ENCODE data around the gene SENP8.

SENP8 gene

DNA sequence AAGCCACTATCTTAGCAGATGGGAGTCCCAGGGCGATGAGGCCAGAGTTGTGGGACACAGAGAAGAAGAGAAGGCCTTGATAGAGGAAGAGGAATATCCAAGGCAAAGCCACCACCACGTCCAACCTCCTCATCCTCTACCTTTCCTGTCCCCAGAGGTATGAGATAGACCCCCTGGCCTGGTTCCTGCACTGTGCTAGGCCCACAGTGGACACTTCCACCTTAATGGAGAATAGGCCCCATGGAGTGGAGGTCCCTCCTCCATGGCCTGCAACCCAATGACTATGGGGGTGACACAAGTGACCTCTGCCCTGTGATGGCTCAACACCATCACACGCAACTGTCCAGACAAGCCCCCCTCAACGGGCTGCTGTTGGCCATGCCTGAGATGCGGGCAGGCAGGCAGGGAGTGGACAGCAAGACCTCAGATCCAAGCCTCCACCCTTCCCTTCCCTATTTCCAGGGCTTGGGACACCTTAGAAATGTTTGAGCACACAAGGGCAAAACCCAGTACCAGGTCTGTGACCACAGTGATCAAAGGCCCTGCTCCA, 42.6 kb downstream of the SENP8 start:
- Histone ChIP-seq H3K4me3 (ENCODE audit: low read length) (no peak overlapping the region), H3K4me1 (ENCODE audit: insufficient read depth, low read length) (peaks cover 1% of the 10 kb centered on the region; the same call in 1 of the 2 replicates), H3K9ac (ENCODE audit: low read depth, low read length) (no peak overlapping the region), H3K36me3 (ENCODE audit: insufficient read depth, low read depth, low read length) (no peaks in the 10 kb centered on the region), H3K27me3 (ENCODE audit: insufficient read depth, low read length) (peaks cover 2% of the 10 kb centered on the region), H3K9me3 (ENCODE audit: insufficient read depth, low read depth, low read length) (no peaks in the 10 kb centered on the region), H3K27ac (ENCODE audit: low read length) (no peak overlapping the region)

GRCh38 chr15:72161361-72162132, 43.3 kb downstream of the SENP8 start:
- Histone ChIP-seq H3K27ac (ENCODE audit: low read length) (no peak overlapping the region), H3K4me3 (ENCODE audit: low read length) (no peak overlapping the region)

GRCh38 chr15:72162569-72162968, 44.4 kb downstream of the SENP8 start:
- H3K4me3 ChIP-seq (ENCODE audit: low read length) = no peak overlapping the region
- H3K4me1 ChIP-seq (ENCODE audit: insufficient read depth, low read length) = no peaks in the 10 kb centered on the region
- no peaks in the 10 kb centered on the region for H3K9me3 ChIP-seq (ENCODE audit: insufficient read depth, low read depth, low read length)
- no peaks in the 10 kb centered on the region for H3K27me3 ChIP-seq (ENCODE audit: insufficient read depth, low read length)
- H3K36me3 ChIP-seq (ENCODE audit: insufficient read depth, low read depth, low read length) = no peaks in the 10 kb centered on the region
- no peak overlapping the region for H3K27ac ChIP-seq (ENCODE audit: low read length)
- H3K9ac ChIP-seq (ENCODE audit: low read depth, low read length) = no peak overlapping the region

More at GRCh38 chr15:72161361-72162132, 43.3 kb downstream of the SENP8 start:
- H3K36me3 ChIP-seq (ENCODE audit: insufficient read depth, low read depth, low read length) = no peaks in the 10 kb centered on the region
- no peaks in the 10 kb centered on the region for H3K27me3 ChIP-seq (ENCODE audit: insufficient read depth, low read length)
- H3K9me3 ChIP-seq (ENCODE audit: insufficient read depth, low read depth, low read length) = no peaks in the 10 kb centered on the region
- H3K4me1 ChIP-seq (ENCODE audit: insufficient read depth, low read length) = no peaks in the 10 kb centered on the region
- no peak overlapping the region for H3K9ac ChIP-seq (ENCODE audit: low read depth, low read length)

DNA sequence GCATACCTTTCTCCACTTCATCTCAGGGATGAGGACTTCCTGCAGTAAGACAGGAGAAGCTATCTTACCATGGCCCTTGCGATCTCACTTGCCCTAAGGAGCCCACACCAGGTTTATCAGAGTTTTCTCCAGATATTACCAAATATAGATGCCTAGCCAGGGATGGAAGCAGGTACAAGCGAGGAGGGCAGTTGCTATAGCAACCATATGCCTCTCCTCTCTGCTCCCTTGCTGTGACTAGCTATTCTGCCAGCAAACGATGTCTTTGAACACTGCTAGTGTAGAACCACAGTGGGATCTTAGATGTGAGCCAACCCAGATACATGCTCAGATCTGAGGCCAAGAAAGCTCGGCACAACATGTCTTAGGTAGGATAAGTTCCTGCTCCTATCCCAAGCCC, 45.5 kb downstream of the SENP8 start:
- no peak overlapping the region for H3K4me3 ChIP-seq (ENCODE audit: low read length)
- no peak overlapping the region for H3K27ac ChIP-seq (ENCODE audit: low read length)
- no peaks in the 10 kb centered on the region for H3K9me3 ChIP-seq (ENCODE audit: insufficient read depth, low read depth, low read length)
- H3K27me3 ChIP-seq (ENCODE audit: insufficient read depth, low read length) = no peaks in the 10 kb centered on the region
- H3K9ac ChIP-seq (ENCODE audit: low read depth, low read length) = no peak overlapping the region
- H3K36me3 ChIP-seq (ENCODE audit: insufficient read depth, low read depth, low read length) = no peaks in the 10 kb centered on the region
- no peaks in the 10 kb centered on the region for H3K4me1 ChIP-seq (ENCODE audit: insufficient read depth, low read length)

- Histone ChIP-seq H3K4me3 (ENCODE audit: low read length) (no peak overlapping the region), H3K9ac (ENCODE audit: low read depth, low read length) (no peak overlapping the region), H3K4me1 (ENCODE audit: insufficient read depth, low read length) (no peaks in the 10 kb centered on the region), H3K36me3 (ENCODE audit: insufficient read depth, low read depth, low read length) (no peaks in the 10 kb centered on the region), H3K27ac (ENCODE audit: low read length) (no peak overlapping the region), H3K27me3 (ENCODE audit: insufficient read depth, low read length) (no peaks in the 10 kb centered on the region), H3K9me3 (ENCODE audit: insufficient read depth, low read depth, low read length) (no peaks in the 10 kb centered on the region)
Measured at GRCh38 chr15:72166716-72167417, 48.7 kb downstream of the SENP8 start.

DNA sequence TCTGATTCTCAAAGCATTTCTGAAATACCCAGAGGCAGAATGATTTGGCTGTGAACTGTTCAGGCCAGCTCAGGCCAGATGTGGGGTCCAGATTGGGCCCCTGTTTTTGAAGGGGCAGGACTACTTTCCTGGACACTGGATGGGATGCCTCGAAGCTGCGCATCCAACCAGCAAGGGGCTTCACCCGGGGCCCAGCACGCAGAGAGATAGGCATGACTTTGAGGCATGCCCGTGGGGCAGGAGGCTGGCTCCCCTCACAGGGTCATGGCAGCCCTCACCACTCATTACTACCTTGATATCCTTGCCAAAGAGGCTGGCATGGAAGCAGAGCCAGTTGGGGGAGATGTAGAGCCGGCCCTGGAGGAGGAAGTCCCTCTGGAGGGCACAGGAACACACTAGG, 49.2 kb downstream of the SENP8 start:
- no peak overlapping the region for H3K9ac ChIP-seq (ENCODE audit: low read depth, low read length)
- H3K4me1 ChIP-seq (ENCODE audit: insufficient read depth, low read length) = no peaks in the 10 kb centered on the region
- no peaks in the 10 kb centered on the region for H3K36me3 ChIP-seq (ENCODE audit: insufficient read depth, low read depth, low read length)
- no peak overlapping the region for H3K27ac ChIP-seq (ENCODE audit: low read length)
- no peaks in the 10 kb centered on the region for H3K9me3 ChIP-seq (ENCODE audit: insufficient read depth, low read depth, low read length)
- H3K4me3 ChIP-seq (ENCODE audit: low read length) = no peak overlapping the region
- H3K27me3 ChIP-seq (ENCODE audit: insufficient read depth, low read length) = no peaks in the 10 kb centered on the region

GRCh38 chr15:72168131-72168807, 50.1 kb downstream of the SENP8 start:
- H3K9ac ChIP-seq (ENCODE audit: low read depth, low read length) = no peak overlapping the region
- no peak overlapping the region for H3K4me3 ChIP-seq (ENCODE audit: low read length)
- H3K36me3 ChIP-seq (ENCODE audit: insufficient read depth, low read depth, low read length) = no peaks in the 10 kb centered on the region
- no peaks in the 10 kb centered on the region for H3K27me3 ChIP-seq (ENCODE audit: insufficient read depth, low read length)
- H3K4me1 ChIP-seq (ENCODE audit: insufficient read depth, low read length) = no peaks in the 10 kb centered on the region
- H3K27ac ChIP-seq (ENCODE audit: low read length) = no peak overlapping the region
- no peaks in the 10 kb centered on the region for H3K9me3 ChIP-seq (ENCODE audit: insufficient read depth, low read depth, low read length)

DNA sequence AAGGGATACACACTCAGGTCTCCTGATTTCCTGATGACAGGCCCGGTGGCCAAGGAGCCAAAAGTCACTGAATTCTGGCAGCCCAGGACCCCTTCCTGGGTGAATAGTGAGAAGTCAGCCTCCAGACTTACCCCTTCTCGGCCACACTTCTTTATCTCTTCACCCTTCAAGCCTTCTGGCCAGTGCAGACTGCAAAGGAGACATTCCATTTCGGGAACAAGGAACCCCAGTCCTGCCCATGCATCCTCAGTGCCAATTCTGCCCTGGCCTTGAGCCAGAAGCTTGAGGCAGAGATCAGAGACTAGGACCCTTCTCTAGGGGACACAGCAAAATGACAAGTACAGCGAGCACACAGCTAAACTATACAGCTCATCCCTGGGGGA, 50.6 kb downstream of the SENP8 start:
- no peak overlapping the region for H3K27ac ChIP-seq (ENCODE audit: low read length)
- no peaks in the 10 kb centered on the region for H3K36me3 ChIP-seq (ENCODE audit: insufficient read depth, low read depth, low read length)
- no peak overlapping the region for H3K9ac ChIP-seq (ENCODE audit: low read depth, low read length)
- H3K4me1 ChIP-seq (ENCODE audit: insufficient read depth, low read length) = no peaks in the 10 kb centered on the region
- no peaks in the 10 kb centered on the region for H3K27me3 ChIP-seq (ENCODE audit: insufficient read depth, low read length)
- H3K9me3 ChIP-seq (ENCODE audit: insufficient read depth, low read depth, low read length) = no peaks in the 10 kb centered on the region
- H3K4me3 ChIP-seq (ENCODE audit: low read length) = no peak overlapping the region

- H3K27me3 ChIP-seq (ENCODE audit: insufficient read depth, low read length) = no peaks in the 10 kb centered on the region
- no peaks in the 10 kb centered on the region for H3K4me1 ChIP-seq (ENCODE audit: insufficient read depth, low read length)
- H3K27ac ChIP-seq (ENCODE audit: low read length) = no peak overlapping the region
- no peak overlapping the region for H3K4me3 ChIP-seq (ENCODE audit: low read length)
- no peaks in the 10 kb centered on the region for H3K36me3 ChIP-seq (ENCODE audit: insufficient read depth, low read depth, low read length)
- no peak overlapping the region for H3K9ac ChIP-seq (ENCODE audit: low read depth, low read length)
- no peaks in the 10 kb centered on the region for H3K9me3 ChIP-seq (ENCODE audit: insufficient read depth, low read depth, low read length)
Measured at GRCh38 chr15:72169236-72169920, 51.2 kb downstream of the SENP8 start.

- H3K36me3 ChIP-seq (ENCODE audit: insufficient read depth, low read depth, low read length) = no peaks in the 10 kb centered on the region
- H3K4me1 ChIP-seq (ENCODE audit: insufficient read depth, low read length) = no peaks in the 10 kb centered on the region
- H3K27me3 ChIP-seq (ENCODE audit: insufficient read depth, low read length) = no peaks in the 10 kb centered on the region
- no peak overlapping the region for H3K9ac ChIP-seq (ENCODE audit: low read depth, low read length)
- H3K4me3 ChIP-seq (ENCODE audit: low read length) = no peak overlapping the region
- H3K9me3 ChIP-seq (ENCODE audit: insufficient read depth, low read depth, low read length) = no peaks in the 10 kb centered on the region
- H3K27ac ChIP-seq (ENCODE audit: low read length) = no peak overlapping the region
Measured at GRCh38 chr15:72169921-72170611, 51.9 kb downstream of the SENP8 start.

DNA sequence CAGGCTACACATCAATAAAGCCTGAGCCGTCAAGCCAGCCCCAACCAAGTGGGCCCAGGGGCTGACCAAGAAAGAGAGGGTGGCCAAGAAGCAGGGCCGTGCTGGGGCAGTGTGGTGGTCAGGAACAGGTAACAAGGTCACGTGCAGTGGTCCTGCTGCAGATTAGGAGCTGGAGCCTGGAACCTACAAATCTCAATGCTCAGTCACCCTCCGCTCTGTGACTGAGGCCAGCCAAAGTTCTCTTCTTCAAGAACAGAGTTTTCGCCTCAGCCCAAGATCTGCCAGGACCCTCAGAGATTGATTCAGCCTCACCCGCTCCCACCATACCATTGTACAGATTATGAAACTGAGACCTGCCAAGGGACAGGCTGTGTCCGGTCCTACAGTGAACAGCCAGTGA, 52.5 kb downstream of the SENP8 start:
- H3K9me3 ChIP-seq (ENCODE audit: insufficient read depth, low read depth, low read length) = no peaks in the 10 kb centered on the region
- H3K9ac ChIP-seq (ENCODE audit: low read depth, low read length) = no peak overlapping the region
- no peaks in the 10 kb centered on the region for H3K4me1 ChIP-seq (ENCODE audit: insufficient read depth, low read length)
- no peak overlapping the region for H3K4me3 ChIP-seq (ENCODE audit: low read length)
- H3K27ac ChIP-seq (ENCODE audit: low read length) = no peak overlapping the region
- no peaks in the 10 kb centered on the region for H3K27me3 ChIP-seq (ENCODE audit: insufficient read depth, low read length)
- no peaks in the 10 kb centered on the region for H3K36me3 ChIP-seq (ENCODE audit: insufficient read depth, low read depth, low read length)
